ENCODE measurements around the gene POLR1B.
"Not testable (repeated sequence)": the region's sequence is repeated elsewhere in the genome, so short reads cannot be mapped to it uniquely, and the experiment has no call there.

POLR1B gene

GRCh38 chr2:112540906-112541305 lies 1.4 kb upstream of the POLR1B start:
- H3K27ac ChIP-seq (ENCODE audit: low read depth in 2 of 2, low read length in 2 of 2): peak overlapping the region in 1 of 2 donors; percentile 88
- no peaks in the 10 kb centered on the region for H3K27me3 ChIP-seq (ENCODE audit: control insufficient read depth in 2 of 2, insufficient read depth in 2 of 2, low read length in 2 of 2)
- peaks cover 10 to 13% of the 10 kb centered on the region in 2 donors for H3K4me1 ChIP-seq (ENCODE audit: control insufficient read depth in 2 of 2, insufficient read depth in 2 of 2, low read length in 2 of 2)
- no peaks in the 10 kb centered on the region for H3K9me3 ChIP-seq (ENCODE audit: control insufficient read depth in 2 of 2, low read length in 2 of 2)
- H3K4me3 ChIP-seq (ENCODE audit: low read length in 2 of 2): peak overlapping the region in 1 of 2 donors; percentile 95
- H3K9ac ChIP-seq (ENCODE audit: low read depth in 1 of 2, low read length in 2 of 2): no peak overlapping the region
- H3K36me3 ChIP-seq (ENCODE audit: control insufficient read depth in 2 of 2, insufficient read depth in 2 of 2, low read length in 2 of 2): no peaks in the 10 kb centered on the region

GRCh38 chr2:112541315-112542122 lies 746 bp upstream of the POLR1B start:
- peak overlapping the region; percentile 69 to 85 for H3K9ac ChIP-seq (ENCODE audit: low read depth in 1 of 2, low read length in 2 of 2)
- H3K27me3 ChIP-seq (ENCODE audit: control insufficient read depth in 2 of 2, insufficient read depth in 2 of 2, low read length in 2 of 2): no peaks in the 10 kb centered on the region
- no peaks in the 10 kb centered on the region for H3K9me3 ChIP-seq (ENCODE audit: control insufficient read depth in 2 of 2, low read length in 2 of 2)
- H3K27ac ChIP-seq (ENCODE audit: low read depth in 2 of 2, low read length in 2 of 2): peak overlapping the region; percentile 79 to 88
- H3K4me3 ChIP-seq (ENCODE audit: low read length in 2 of 2): peak overlapping the region; percentile 87 to 95
- H3K4me1 ChIP-seq (ENCODE audit: control insufficient read depth in 2 of 2, insufficient read depth in 2 of 2, low read length in 2 of 2): peaks cover 10 to 13% of the 10 kb centered on the region in 2 donors
- peaks cover 0 to 3% of the 10 kb centered on the region in 2 donors for H3K36me3 ChIP-seq (ENCODE audit: control insufficient read depth in 2 of 2, insufficient read depth in 2 of 2, low read length in 2 of 2)

- H3K4me1 ChIP-seq (ENCODE audit: control insufficient read depth in 2 of 2, insufficient read depth in 2 of 2, low read length in 2 of 2): peaks cover 10 to 13% of the 10 kb centered on the region in 2 donors
- H3K27ac ChIP-seq (ENCODE audit: low read depth in 2 of 2, low read length in 2 of 2): no peak overlapping the region
- H3K9ac ChIP-seq (ENCODE audit: low read depth in 1 of 2, low read length in 2 of 2): peak overlapping the region; percentile 69 to 85
- H3K4me3 ChIP-seq (ENCODE audit: low read length in 2 of 2): peak overlapping the region; percentile 87 to 95
- H3K27me3 ChIP-seq (ENCODE audit: control insufficient read depth in 2 of 2, insufficient read depth in 2 of 2, low read length in 2 of 2): no peaks in the 10 kb centered on the region
- H3K36me3 ChIP-seq (ENCODE audit: control insufficient read depth in 2 of 2, insufficient read depth in 2 of 2, low read length in 2 of 2): peaks cover 10 to 18% of the 10 kb centered on the region in 2 donors
- H3K9me3 ChIP-seq (ENCODE audit: control insufficient read depth in 2 of 2, low read length in 2 of 2): no peaks in the 10 kb centered on the region
These were observed 858 bp downstream of the POLR1B start for GRCh38 chr2:112542984-112543661.

GRCh38 chr2:112547333-112547732 lies 5.1 kb downstream of the POLR1B start:
- Histone ChIP-seq H3K9ac (ENCODE audit: low read depth in 1 of 2, low read length in 2 of 2) (no peak overlapping the region), H3K9me3 (ENCODE audit: control insufficient read depth in 2 of 2, low read length in 2 of 2) (no peaks in the 10 kb centered on the region), H3K27me3 (ENCODE audit: control insufficient read depth in 2 of 2, insufficient read depth in 2 of 2, low read length in 2 of 2) (no peaks in the 10 kb centered on the region), H3K4me1 (ENCODE audit: control insufficient read depth in 2 of 2, insufficient read depth in 2 of 2, low read length in 2 of 2) (peaks cover 6 to 7% of the 10 kb centered on the region in 2 donors), H3K27ac (ENCODE audit: low read depth in 2 of 2, low read length in 2 of 2) (no peak overlapping the region), H3K36me3 (ENCODE audit: control insufficient read depth in 2 of 2, insufficient read depth in 2 of 2, low read length in 2 of 2) (peaks cover 39 to 49% of the 10 kb centered on the region in 2 donors), H3K4me3 (ENCODE audit: low read length in 2 of 2) (no peak overlapping the region)

GRCh38 chr2:112548980-112549379 lies 6.7 kb downstream of the POLR1B start:
- Histone ChIP-seq H3K27ac (ENCODE audit: low read depth in 2 of 2, low read length in 2 of 2) (no peak overlapping the region), H3K4me3 (ENCODE audit: low read length in 2 of 2) (no peak overlapping the region), H3K9ac (ENCODE audit: low read depth in 1 of 2, low read length in 2 of 2) (no peak overlapping the region), H3K9me3 (ENCODE audit: control insufficient read depth in 2 of 2, low read length in 2 of 2) (no peaks in the 10 kb centered on the region), H3K4me1 (ENCODE audit: control insufficient read depth in 2 of 2, insufficient read depth in 2 of 2, low read length in 2 of 2) (no peaks in the 10 kb centered on the region), H3K36me3 (ENCODE audit: control insufficient read depth in 2 of 2, insufficient read depth in 2 of 2, low read length in 2 of 2) (peaks cover 53 to 61% of the 10 kb centered on the region in 2 donors), H3K27me3 (ENCODE audit: control insufficient read depth in 2 of 2, insufficient read depth in 2 of 2, low read length in 2 of 2) (no peaks in the 10 kb centered on the region)

GRCh38 chr2:112566104-112566503 lies 23.8 kb downstream of the POLR1B start:
- Histone ChIP-seq H3K4me3 (ENCODE audit: low read length in 2 of 2) (no peak overlapping the region), H3K9ac (ENCODE audit: low read depth in 1 of 2, low read length in 2 of 2) (no peak overlapping the region), H3K27ac (ENCODE audit: low read depth in 2 of 2, low read length in 2 of 2) (no peak overlapping the region), H3K27me3 (ENCODE audit: control insufficient read depth in 2 of 2, insufficient read depth in 2 of 2, low read length in 2 of 2) (no peaks in the 10 kb centered on the region), H3K9me3 (ENCODE audit: control insufficient read depth in 2 of 2, low read length in 2 of 2) (no peaks in the 10 kb centered on the region), H3K36me3 (ENCODE audit: control insufficient read depth in 2 of 2, insufficient read depth in 2 of 2, low read length in 2 of 2) (peaks cover 45 to 70% of the 10 kb centered on the region in 2 donors), H3K4me1 (ENCODE audit: control insufficient read depth in 2 of 2, insufficient read depth in 2 of 2, low read length in 2 of 2) (no peaks in the 10 kb centered on the region)

- not testable (repeated sequence) for H3K9ac ChIP-seq (ENCODE audit: low read depth in 1 of 2, low read length in 2 of 2); H3K9me3 ChIP-seq (ENCODE audit: control insufficient read depth in 2 of 2, low read length in 2 of 2); H3K27ac ChIP-seq (ENCODE audit: low read depth in 2 of 2, low read length in 2 of 2); H3K4me3 ChIP-seq (ENCODE audit: low read length in 2 of 2); H3K4me1 ChIP-seq (ENCODE audit: control insufficient read depth in 2 of 2, insufficient read depth in 2 of 2, low read length in 2 of 2); H3K27me3 ChIP-seq (ENCODE audit: control insufficient read depth in 2 of 2, insufficient read depth in 2 of 2, low read length in 2 of 2)
- H3K36me3 ChIP-seq (ENCODE audit: control insufficient read depth in 2 of 2, insufficient read depth in 2 of 2, low read length in 2 of 2): peaks cover 46 to 70% of the 10 kb centered on the region in 2 donors
These were observed 24.2 kb downstream of the POLR1B start for GRCh38 chr2:112566508-112566907.

GRCh38 chr2:112572005-112572404 lies 29.7 kb downstream of the POLR1B start:
- Histone ChIP-seq H3K9ac (ENCODE audit: low read depth in 1 of 2, low read length in 2 of 2) (no peak overlapping the region), H3K4me1 (ENCODE audit: control insufficient read depth in 2 of 2, insufficient read depth in 2 of 2, low read length in 2 of 2) (no peaks in the 10 kb centered on the region), H3K36me3 (ENCODE audit: control insufficient read depth in 2 of 2, insufficient read depth in 2 of 2, low read length in 2 of 2) (peaks cover 66 to 73% of the 10 kb centered on the region in 2 donors)

GRCh38 chr2:112577756-112578155 lies 35.5 kb downstream of the POLR1B start:
- no peak overlapping the region for H3K27ac ChIP-seq (ENCODE audit: low read depth in 2 of 2, low read length in 2 of 2)
- H3K4me3 ChIP-seq (ENCODE audit: low read length in 2 of 2): no peak overlapping the region
- H3K9me3 ChIP-seq (ENCODE audit: control insufficient read depth in 2 of 2, low read length in 2 of 2): no peaks in the 10 kb centered on the region
- H3K4me1 ChIP-seq (ENCODE audit: control insufficient read depth in 2 of 2, insufficient read depth in 2 of 2, low read length in 2 of 2): no peaks in the 10 kb centered on the region
- no peaks in the 10 kb centered on the region for H3K27me3 ChIP-seq (ENCODE audit: control insufficient read depth in 2 of 2, insufficient read depth in 2 of 2, low read length in 2 of 2)
- peaks cover 24 to 29% of the 10 kb centered on the region in 2 donors for H3K36me3 ChIP-seq (ENCODE audit: control insufficient read depth in 2 of 2, insufficient read depth in 2 of 2, low read length in 2 of 2)
- no peak overlapping the region for H3K9ac ChIP-seq (ENCODE audit: low read depth in 1 of 2, low read length in 2 of 2)

More at GRCh38 chr2:112572005-112572404, 29.7 kb downstream of the POLR1B start:
- H3K27ac ChIP-seq (ENCODE audit: low read depth in 2 of 2, low read length in 2 of 2): no peak overlapping the region
- H3K9me3 ChIP-seq (ENCODE audit: control insufficient read depth in 2 of 2, low read length in 2 of 2): no peaks in the 10 kb centered on the region
- no peak overlapping the region for H3K4me3 ChIP-seq (ENCODE audit: low read length in 2 of 2)
- no peaks in the 10 kb centered on the region for H3K27me3 ChIP-seq (ENCODE audit: control insufficient read depth in 2 of 2, insufficient read depth in 2 of 2, low read length in 2 of 2)

GRCh38 chr2:112579241-112579640 lies 37.0 kb downstream of the POLR1B start:
- Histone ChIP-seq H3K27ac (ENCODE audit: low read depth in 2 of 2, low read length in 2 of 2) (no peak overlapping the region), H3K27me3 (ENCODE audit: control insufficient read depth in 2 of 2, insufficient read depth in 2 of 2, low read length in 2 of 2) (no peaks in the 10 kb centered on the region), H3K36me3 (ENCODE audit: control insufficient read depth in 2 of 2, insufficient read depth in 2 of 2, low read length in 2 of 2) (peaks cover 12 to 17% of the 10 kb centered on the region in 2 donors), H3K9me3 (ENCODE audit: control insufficient read depth in 2 of 2, low read length in 2 of 2) (no peaks in the 10 kb centered on the region), H3K4me1 (ENCODE audit: control insufficient read depth in 2 of 2, insufficient read depth in 2 of 2, low read length in 2 of 2) (peaks cover 5 to 6% of the 10 kb centered on the region in 2 donors), H3K4me3 (ENCODE audit: low read length in 2 of 2) (no peak overlapping the region), H3K9ac (ENCODE audit: low read depth in 1 of 2, low read length in 2 of 2) (no peak overlapping the region)
